RWPE1 (cell line): ENCODE results near the gene TNC.

Experiments used
- CTCF ChIA-PET: fragments of 350-600 bp; sonication (Branson Sonifier 250); formaldehyde crosslinking; extraction: SDS; loops from one replicate; lab custom pipeline; 2021; lab: Yijun Ruan, JAX
- POLR2A ChIA-PET: fragments of 400-600 bp; formaldehyde crosslinking; extraction: SDS; loops from one replicate; lab custom pipeline; 2020; ENCODE audit warnings: antibody characterized with exemption; ENCODE audit not compliant: low non-redundant PET; lab: Yijun Ruan, JAX
- DNase-seq: peaks from one replicate; pipeline ENCODE4 v3.0.0; 2012; ENCODE audit warnings: low spot score
- H3K27ac ChIP-seq: fragments of 450-650 bp; 2 replicates; pipeline ENCODE4 v1.5.1; 2017
- CTCF ChIP-seq: fragments of 450-650 bp; conservative IDR thresholded peaks from 2 replicates; pipeline ENCODE4 v1.5.1; 2017; ENCODE audit warnings: low read depth, mild to moderate bottlenecking

The TNC gene

GRCh38 chr9:114981063-114981462 is 136.9 kb downstream of the TNC start:
- DNase-seq = no peak
- ChIA-PET POLR2A (no interaction called here), CTCF (interaction anchor here (0.6 to 1.1 kb wide), 2 partner anchors 8 to 628 kb away, joined by 3 read pairs; no protein-coding TSS in a partner anchor)
- H3K27ac ChIP-seq = no peak overlapping the region
- TF ChIP-seq CTCF = no peak

- H3K27ac ChIP-seq = no peak overlapping the region
- POLR2A ChIA-PET = no interaction called here
- DNase-seq = no peak
- CTCF ChIA-PET = interaction anchor here (0.5 to 0.7 kb wide), 2 partner anchors 200 to 1354 kb away, joined by 3 to 4 read pairs; no protein-coding TSS in a partner anchor
- TF ChIP-seq CTCF = no peak
These were observed 144.7 kb downstream of the TNC start for GRCh38 chr9:114973216-114973615.

GRCh38 chr9:114972510-114973136 is 145.3 kb downstream of the TNC start:
- no peak for DNase-seq
- ChIA-PET CTCF (interaction anchor here (0.5 kb wide), 1 partner anchor 199 kb away, joined by 3 read pairs; no protein-coding TSS in a partner anchor), POLR2A (no interaction called here)
- H3K27ac ChIP-seq = no peak overlapping the region
- TF ChIP-seq CTCF = no peak
